Esophagus squamous epithelium (tissue), 5 donors: Measurements from ENCODE around the gene NCBP1. TPM values are rescaled to one million over a fixed set of nuclear protein-coding genes. Genes with fewer than 3 reads are reported as not detected.
"Not testable (repeated sequence)": the region's sequence is repeated elsewhere in the genome, so short reads cannot be mapped to it uniquely, and the experiment has no call there.

Experiments used
- DNase-seq: peaks from one replicate; lab custom pipeline; 2025; lab: John Stamatoyannopoulos, UW
- H3K27ac ChIP-seq, 4 donors: fragments of 200-600 bp; sonication (generic); one replicate each; pipeline ENCODE4 v1.5.1; 2016 to 2019; ENCODE audit warnings: mild to moderate bottlenecking in 1 of 4
- H3K27me3 ChIP-seq, 4 donors: fragments of 200-600 bp; sonication (generic); 1 replicate in 3 of 4; 2 replicates in 1 of 4; pipeline versions ENCODE4 v1.5.1 to v1.6.0; 2017 to 2021; ENCODE audit warnings: antibody characterized with exemption in 1 of 4
- H3K36me3 ChIP-seq, 3 donors: fragments of 200-600 bp; sonication (generic); one replicate each; pipeline ENCODE4 v1.5.1; 2016 to 2019
- H3K4me1 ChIP-seq, 3 donors: fragments of 200-600 bp; sonication (generic); one replicate each; pipeline ENCODE4 v1.5.1; 2017 to 2019
- H3K4me3 ChIP-seq, 4 donors: fragments of 200-600 bp; sonication (generic); 1 replicate in 3 of 4; 2 replicates in 1 of 4; pipeline ENCODE4 v1.5.1; 2016 to 2019; ENCODE audit warnings: mild to moderate bottlenecking in 2 of 4, moderate library complexity in 1 of 4
- H3K9me3 ChIP-seq, 3 donors: fragments of 200-600 bp; sonication (generic); one replicate each; pipeline ENCODE4 v1.5.1; 2016 to 2019
- POLR2A ChIP-seq, 4 donors: fragments of 450-650 bp; IDR thresholded peaks; one replicate each; pipeline ENCODE4 v1.6.1; 2017; ENCODE audit warnings: antibody characterized with exemption in 4 of 4, mild to moderate bottlenecking in 4 of 4, moderate library complexity in 3 of 4
- WGBS, 2 donors: methylation state at CpG; one replicate each; pipeline ENCODE4 v1.1.5; 2018; 5-methylcytosine and 5-hydroxymethylcytosine counted together
- intact Hi-C: fragments of 100-400 bp; cut with DNase I; formaldehyde crosslinking; loops from one replicate; pipeline ENCODE4 v1.15.0; 2022
- total RNA-seq, 4 donors: library from RNA; depleted of rRNA; stranded (reverse); fragments of >200 nt; gene quantifications; one replicate each; pipeline ENCODE4 v1.1.0, GENCODE V29; 2016
- TF ChIP-seq, protein P1 (sequence below), 6 experiments: fragments of 450-650 bp in 4 of 6; fragments of 200-600 bp in 2 of 6; sonication (generic) in 2 of 6; IDR thresholded peaks; one replicate each; pipeline ENCODE4 v1.5.1; 2016 to 2019; ENCODE audit warnings: antibody characterized with exemption in 6 of 6, mild to moderate bottlenecking in 4 of 6, moderate library complexity in 4 of 6
- donor health status: DM: yes; HTN: yes; CAD: no.

NCBP1 gene
- total RNA-seq, 4 donors from 2014 or later, result 11.4 to 23.0 (median 16.4) TPM

DNA sequence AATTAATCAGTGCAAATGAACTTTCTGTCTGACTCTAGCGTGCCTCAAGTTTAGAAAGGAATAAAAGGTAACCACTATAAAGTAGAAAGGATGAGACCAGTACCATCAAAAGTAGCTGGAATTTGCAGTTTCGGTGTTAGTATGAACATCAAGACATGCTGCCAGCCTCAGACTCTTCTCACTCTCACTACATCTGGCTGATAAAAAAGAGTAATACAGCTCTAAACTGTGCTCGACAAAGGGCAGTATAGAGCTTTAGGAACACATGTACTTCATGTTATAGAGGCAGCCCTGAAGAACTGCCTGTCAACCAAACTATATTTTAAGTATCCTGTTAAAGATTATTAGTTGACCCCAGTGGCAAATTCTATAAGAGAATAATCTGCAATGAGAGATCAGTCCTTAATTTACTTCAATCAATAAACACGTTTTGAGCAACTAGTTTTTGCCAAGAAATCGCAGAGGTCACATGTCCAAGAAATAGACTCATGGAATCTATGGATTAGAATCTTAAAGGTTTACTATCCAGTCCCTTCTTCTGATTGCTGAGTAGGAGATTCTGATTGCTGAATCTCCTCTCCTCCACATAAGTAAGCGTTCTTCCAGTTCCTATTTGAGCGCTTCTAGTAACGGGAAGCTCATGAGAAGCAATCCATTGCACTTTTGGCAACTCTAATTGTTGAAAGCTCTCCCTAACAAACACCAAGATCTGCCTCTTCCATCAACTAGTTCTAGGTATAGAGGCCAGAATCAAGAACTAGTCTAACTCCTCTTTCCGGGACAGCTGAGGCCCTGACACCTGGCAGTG is 62.6 kb downstream of the NCBP1 start:
- intact Hi-C loops, result no loop called here
- whole genome bisulfite sequencing, 2 donors, result 8 to 11% methylated on average over 9 of the region's 9 CpGs
- no peaks in the 10 kb centered on the region for H3K9me3 ChIP-seq
- H3K36me3 ChIP-seq, result peaks cover 0 to 22% (median 9%) of the 10 kb centered on the region in 3 donors
- no peak for DNase-seq
- H3K27me3 ChIP-seq, result no peaks in the 10 kb centered on the region
- H3K4me1 ChIP-seq, result peaks cover 10 to 52% (median 22%) of the 10 kb centered on the region in 3 donors
- peak overlapping the region; percentile 89 to 97 (median 94) for H3K27ac ChIP-seq
- TF ChIP-seq, protein P1, sequence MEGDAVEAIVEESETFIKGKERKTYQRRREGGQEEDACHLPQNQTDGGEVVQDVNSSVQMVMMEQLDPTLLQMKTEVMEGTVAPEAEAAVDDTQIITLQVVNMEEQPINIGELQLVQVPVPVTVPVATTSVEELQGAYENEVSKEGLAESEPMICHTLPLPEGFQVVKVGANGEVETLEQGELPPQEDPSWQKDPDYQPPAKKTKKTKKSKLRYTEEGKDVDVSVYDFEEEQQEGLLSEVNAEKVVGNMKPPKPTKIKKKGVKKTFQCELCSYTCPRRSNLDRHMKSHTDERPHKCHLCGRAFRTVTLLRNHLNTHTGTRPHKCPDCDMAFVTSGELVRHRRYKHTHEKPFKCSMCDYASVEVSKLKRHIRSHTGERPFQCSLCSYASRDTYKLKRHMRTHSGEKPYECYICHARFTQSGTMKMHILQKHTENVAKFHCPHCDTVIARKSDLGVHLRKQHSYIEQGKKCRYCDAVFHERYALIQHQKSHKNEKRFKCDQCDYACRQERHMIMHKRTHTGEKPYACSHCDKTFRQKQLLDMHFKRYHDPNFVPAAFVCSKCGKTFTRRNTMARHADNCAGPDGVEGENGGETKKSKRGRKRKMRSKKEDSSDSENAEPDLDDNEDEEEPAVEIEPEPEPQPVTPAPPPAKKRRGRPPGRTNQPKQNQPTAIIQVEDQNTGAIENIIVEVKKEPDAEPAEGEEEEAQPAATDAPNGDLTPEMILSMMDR (IDR thresholded peaks at IDR 0.05), result no peak
- no peak for TF ChIP-seq POLR2A (IDR thresholded peaks at IDR 0.05)
- peak overlapping the region; percentile 69 to 94 (median 88) for H3K4me3 ChIP-seq

DNA sequence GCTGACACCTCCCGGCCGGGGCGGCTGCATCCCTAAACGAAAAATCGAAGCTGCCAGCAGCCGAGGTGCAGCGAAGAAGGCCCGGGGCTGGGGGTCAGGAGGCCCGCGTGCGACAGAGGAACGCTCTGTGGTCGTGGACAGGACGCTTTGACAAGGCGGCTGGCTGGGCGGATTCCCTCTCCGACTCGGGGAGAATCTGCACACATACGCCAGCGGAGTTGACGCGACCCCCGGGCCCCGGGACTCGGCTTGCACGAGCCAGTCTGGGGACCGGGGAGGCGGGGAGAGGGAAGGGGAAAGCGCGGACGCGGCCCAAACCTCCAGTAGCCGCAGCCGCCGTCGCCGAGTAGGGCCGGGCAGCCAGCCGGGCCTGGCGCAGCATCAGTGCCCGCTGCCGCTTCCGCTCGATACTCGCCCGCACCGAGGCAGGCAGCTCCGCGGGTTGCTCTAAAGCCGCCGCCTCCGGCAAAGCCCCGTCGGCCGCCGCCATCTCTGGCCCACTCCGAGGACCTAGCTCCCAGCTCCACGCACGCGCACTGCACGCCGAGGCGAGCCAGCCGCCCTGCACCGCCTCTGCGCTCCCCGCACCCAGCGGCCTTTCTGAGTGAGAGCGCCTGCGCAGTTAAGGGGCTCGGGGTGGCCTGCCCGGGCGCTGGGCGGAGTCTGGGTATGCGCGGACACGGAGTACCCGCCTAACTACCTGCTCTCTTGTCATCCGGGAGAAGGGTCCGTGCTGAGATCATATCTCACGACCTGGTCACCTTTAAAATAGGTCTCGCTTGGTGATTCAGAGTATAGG is 63.4 kb downstream of the NCBP1 start, which contains the start of gene XPA:
Gene XPA, minus strand, starts transcription at position 538 of the 799 bp plus-strand sequence. Its CDS starts 48 bp downstream, at position 490.
- H3K27ac ChIP-seq, result peak within 1 kb of the TSS; percentile 89 to 97 (median 94)
- H3K9me3 ChIP-seq, result no peaks in the 10 kb centered on the region
- H3K4me1 ChIP-seq, result peaks cover 10 to 52% (median 22%) of the 10 kb centered on the region in 3 donors
- 0% methylated on average over 4 to 26 of the region's 82 CpGs for WGBS, 2 donors
- peak; percentile 83 for DNase-seq
- TF ChIP-seq, protein P1 (IDR thresholded peaks at IDR 0.05), result peak in 1 of 6 experiments; percentile 24
- TF ChIP-seq POLR2A (IDR thresholded peaks at IDR 0.05), result peak in 3 of 4 donors; percentile 76 to 92 (median 92)
- H3K36me3 ChIP-seq, result peaks cover 0 to 14% (median under 1%) of the 10 kb centered on the region in 3 donors
- no peaks in the 10 kb centered on the region for H3K27me3 ChIP-seq
- H3K4me3 ChIP-seq, result peak within 1 kb of the TSS; percentile 69 to 94 (median 88)
- intact Hi-C loops, result no loop called here

DNA sequence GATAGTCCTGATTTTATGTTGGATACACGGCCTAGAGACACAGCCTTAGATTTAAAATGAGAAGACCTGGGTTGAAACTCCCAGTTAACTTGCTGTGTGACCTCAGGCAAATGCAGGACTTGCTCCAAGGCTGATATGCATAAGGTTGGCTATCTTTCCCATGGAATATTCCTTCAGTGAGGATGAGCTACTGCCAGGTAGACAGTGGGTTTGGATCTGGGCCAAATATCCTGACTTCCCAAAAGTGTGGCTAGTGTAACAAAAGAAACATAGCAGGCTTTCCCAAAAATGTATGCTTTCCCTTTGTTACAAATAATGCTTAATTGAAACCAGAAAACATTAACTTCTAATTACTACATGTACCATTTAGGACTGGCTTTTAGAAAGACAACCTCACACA is 64.2 kb downstream of the NCBP1 start:
- H3K27me3 ChIP-seq, result no peaks in the 10 kb centered on the region
- peaks cover 10 to 47% (median 22%) of the 10 kb centered on the region in 3 donors for H3K4me1 ChIP-seq
- intact Hi-C loops, result no loop called here
- H3K27ac ChIP-seq, result peak overlapping the region; percentile 89 to 97 (median 94)
- WGBS, 2 donors, result 31 to 33% methylated on average over 1 of the region's 1 CpG
- peak overlapping the region in 3 of 4 donors; percentile 69 to 93 (median 84) for H3K4me3 ChIP-seq
- TF ChIP-seq POLR2A (IDR thresholded peaks at IDR 0.05), result no peak
- H3K36me3 ChIP-seq, result peaks cover 0 to 6% (median 0%) of the 10 kb centered on the region in 3 donors
- no peaks in the 10 kb centered on the region for H3K9me3 ChIP-seq
- no peak for DNase-seq

DNA sequence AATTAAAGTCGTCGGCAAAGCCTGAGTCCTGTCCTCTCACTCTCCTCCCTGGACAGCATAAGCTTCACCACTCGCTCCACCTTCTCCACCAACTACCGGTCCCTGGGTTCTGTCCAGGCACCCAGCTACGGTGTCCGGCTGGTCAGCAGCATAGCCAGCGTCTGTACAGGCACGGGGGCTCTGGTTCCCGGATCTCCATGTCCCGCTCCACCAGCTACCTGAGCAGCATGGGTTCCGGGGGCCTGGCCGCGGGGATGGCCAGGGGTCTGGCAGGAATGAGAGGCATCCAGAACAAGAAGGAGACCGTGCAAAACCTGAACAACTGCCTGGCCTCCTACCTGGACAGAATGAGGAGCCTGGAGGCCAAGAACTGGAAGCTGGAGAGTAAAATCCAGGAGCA is 65.2 kb downstream of the NCBP1 start:
- Histone ChIP-seq H3K9me3 (no peaks in the 10 kb centered on the region), H3K27me3 (no peaks in the 10 kb centered on the region), H3K27ac (no peak overlapping the region), H3K4me1 (peaks cover 10 to 43% (median 26%) of the 10 kb centered on the region in 3 donors), H3K36me3 (no peaks in the 10 kb centered on the region), H3K4me3 (no peak overlapping the region)
- DNase-seq, result no peak
- 88 to 96% methylated on average over 6 to 7 of the region's 14 CpGs for WGBS, 2 donors
- no peak for TF ChIP-seq POLR2A (IDR thresholded peaks at IDR 0.05)
- TF ChIP-seq, protein P1 (IDR thresholded peaks at IDR 0.05), result no peak
- intact Hi-C loops, result no loop called here

DNA sequence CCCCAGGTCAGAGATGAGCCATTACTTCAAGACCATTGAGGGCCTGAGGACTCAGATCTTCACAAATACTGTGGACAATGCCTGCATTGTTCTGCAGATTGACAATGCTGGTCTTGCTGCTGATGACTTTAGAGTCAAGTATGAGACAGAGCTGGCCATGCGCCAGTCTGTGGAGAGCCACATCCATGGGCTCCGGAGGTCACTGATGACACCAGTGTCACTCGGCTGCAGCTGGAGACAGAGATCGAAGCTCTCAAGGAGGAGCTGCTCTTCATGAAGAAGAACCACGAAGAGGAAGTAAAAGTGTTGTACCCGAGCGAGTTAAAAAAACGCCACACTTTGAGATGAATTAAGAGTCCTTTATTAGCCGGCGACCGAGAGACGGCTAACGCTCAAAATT is 65.7 kb downstream of the NCBP1 start:
- WGBS, 2 donors, result 67 to 82% methylated on average over 9 to 13 of the region's 13 CpGs
- DNase-seq, H3K27me3 ChIP-seq, H3K36me3 ChIP-seq, H3K9me3 ChIP-seq, H3K27ac ChIP-seq, H3K4me3 ChIP-seq, intact Hi-C loops: not testable (repeated sequence)
- peaks cover 10 to 43% (median 24%) of the 10 kb centered on the region in 3 donors for H3K4me1 ChIP-seq

DNA sequence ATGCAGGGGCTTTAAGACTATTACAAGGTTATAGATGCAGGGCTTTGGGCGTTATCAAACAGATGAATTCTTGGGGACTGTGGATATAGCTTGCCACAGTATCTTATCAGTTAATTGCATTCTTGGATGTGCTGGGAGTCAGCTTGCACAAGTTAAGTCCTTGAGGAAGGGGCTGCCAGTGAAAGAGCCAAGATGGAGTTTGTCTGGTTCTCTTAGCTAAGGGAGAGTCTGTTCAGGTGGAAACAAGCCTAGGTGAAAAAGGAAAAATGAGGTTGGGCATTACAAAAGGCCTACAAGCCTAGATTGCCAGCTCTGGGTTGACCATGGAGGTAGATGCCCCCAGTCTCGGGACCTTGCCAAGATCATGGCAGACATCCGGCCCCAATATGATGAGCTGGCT is 66.2 kb downstream of the NCBP1 start:
- H3K27me3 ChIP-seq, H3K27ac ChIP-seq, H3K9me3 ChIP-seq, intact Hi-C loops, H3K36me3 ChIP-seq, DNase-seq, H3K4me3 ChIP-seq: not testable (repeated sequence)
- WGBS, 2 donors, result 93 to 95% methylated on average over 3 of the region's 3 CpGs
- peaks cover 10 to 43% (median 19%) of the 10 kb centered on the region in 3 donors for H3K4me1 ChIP-seq
